GM18867 (cell line): Measurements from ENCODE around the gene RGS7BP.
"Not testable (repeated sequence)": the region's sequence is repeated elsewhere in the genome, so short reads cannot be mapped to it uniquely, and the experiment has no call there.

ENCODE experiments used
- ATAC-seq: cut with Tn5 transposase; IDR thresholded peaks from one replicate; pipeline ENCODE4 v1.9.1; 2021; ENCODE audit warnings: mild to moderate bottlenecking, moderate library complexity; ENCODE audit not compliant: unreplicated experiment

Gene RGS7BP

GRCh38 chr5:64557911-64558310, 52.1 kb downstream of the RGS7BP start:
- no peak for ATAC-seq

GRCh38 chr5:64558641-64559040, 52.8 kb downstream of the RGS7BP start:
- not testable (repeated sequence) for ATAC-seq

GRCh38 chr5:64566310-64566916, 60.6 kb downstream of the RGS7BP start:
- no peak for ATAC-seq

GRCh38 chr5:64569858-64570257, 64.0 kb downstream of the RGS7BP start:
- no peak for ATAC-seq

- ATAC-seq, result no peak
Observed at GRCh38 chr5:64570395-64570996, 64.7 kb downstream of the RGS7BP start.

GRCh38 chr5:64575561-64575960, 69.7 kb downstream of the RGS7BP start:
- no peak for ATAC-seq

- no peak for ATAC-seq
Observed at GRCh38 chr5:64576250-64576649, 70.4 kb downstream of the RGS7BP start.

GRCh38 chr5:64585646-64586045, 79.8 kb downstream of the RGS7BP start:
- no peak for ATAC-seq

- no peak for ATAC-seq
Observed at GRCh38 chr5:64587370-64587769, 81.6 kb downstream of the RGS7BP start.

- ATAC-seq, result no peak
Observed at GRCh38 chr5:64592730-64593341, 87.0 kb downstream of the RGS7BP start.

- ATAC-seq, result no peak
Observed at GRCh38 chr5:64594025-64594424, 88.2 kb downstream of the RGS7BP start.

- ATAC-seq, result no peak
Observed at GRCh38 chr5:64594601-64595000, 88.8 kb downstream of the RGS7BP start.

- ATAC-seq, result peak; percentile 51
Observed at GRCh38 chr5:64595031-64595855, 89.4 kb downstream of the RGS7BP start.

GRCh38 chr5:64599226-64599625, 93.4 kb downstream of the RGS7BP start:
- no peak for ATAC-seq

GRCh38 chr5:64603676-64604075, 97.9 kb downstream of the RGS7BP start:
- ATAC-seq, result no peak

GRCh38 chr5:64606926-64607325, 101.1 kb downstream of the RGS7BP start:
- no peak for ATAC-seq

GRCh38 chr5:64612344-64612961, 106.6 kb downstream of the RGS7BP start:
- ATAC-seq, result peak; percentile 53

GRCh38 chr5:64615895-64616294, 110.1 kb downstream of the RGS7BP start:
- ATAC-seq, result peak; percentile 57

- ATAC-seq, result no peak
Observed at GRCh38 chr5:64619609-64620008, 113.8 kb downstream of the RGS7BP start.

GRCh38 chr5:64622991-64623390, 117.2 kb downstream of the RGS7BP start:
- ATAC-seq, result no peak

- ATAC-seq, result no peak
Observed at GRCh38 chr5:64625678-64626077, 119.9 kb downstream of the RGS7BP start.
